ENCODE measurements around the gene FLAD1. TPM values are rescaled to one million over a fixed set of nuclear protein-coding genes. Genes with fewer than 3 reads are reported as not detected.

The FLAD1 gene
- total RNA-seq, 1 donor from 2014 or later = 28.7 TPM

DNA sequence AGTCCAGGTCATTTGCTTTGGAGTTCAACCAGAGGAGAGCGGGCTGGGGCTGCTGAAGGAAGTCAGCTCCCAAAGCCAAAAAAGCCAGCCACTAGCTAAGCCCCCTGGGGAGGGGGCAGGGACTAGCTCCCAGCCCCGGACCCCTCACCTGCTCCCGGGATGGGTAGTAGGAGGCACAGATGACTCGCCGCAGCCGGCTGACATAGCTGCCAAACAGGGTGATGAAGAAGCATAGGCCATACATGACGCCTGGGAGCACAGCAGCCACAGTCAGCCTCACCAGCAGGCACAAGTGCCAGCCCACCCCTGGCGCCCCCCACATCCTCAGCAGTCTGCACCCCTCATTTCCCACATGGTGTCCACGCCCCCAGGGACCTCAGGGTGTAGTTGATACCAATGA lies 43.0 kb downstream of the FLAD1 start:
- Mint-ChIP-seq H3K27me3 (ENCODE audit: low read depth) (no peaks in the 10 kb centered on the region), H3K36me3 (ENCODE audit: low read depth) (no peaks in the 10 kb centered on the region), H3K4me3 (ENCODE audit: unreplicated experiment) (no peak overlapping the region), H3K9me3 (ENCODE audit: low read depth) (no peaks in the 10 kb centered on the region), H3K27ac (ENCODE audit: unreplicated experiment) (no peak overlapping the region), H3K4me1 (ENCODE audit: low read depth) (peaks cover 4% of the 10 kb centered on the region)
- DNase-seq (ENCODE audit: low spot score) = no peak
- TF ChIP-seq, protein P1, sequence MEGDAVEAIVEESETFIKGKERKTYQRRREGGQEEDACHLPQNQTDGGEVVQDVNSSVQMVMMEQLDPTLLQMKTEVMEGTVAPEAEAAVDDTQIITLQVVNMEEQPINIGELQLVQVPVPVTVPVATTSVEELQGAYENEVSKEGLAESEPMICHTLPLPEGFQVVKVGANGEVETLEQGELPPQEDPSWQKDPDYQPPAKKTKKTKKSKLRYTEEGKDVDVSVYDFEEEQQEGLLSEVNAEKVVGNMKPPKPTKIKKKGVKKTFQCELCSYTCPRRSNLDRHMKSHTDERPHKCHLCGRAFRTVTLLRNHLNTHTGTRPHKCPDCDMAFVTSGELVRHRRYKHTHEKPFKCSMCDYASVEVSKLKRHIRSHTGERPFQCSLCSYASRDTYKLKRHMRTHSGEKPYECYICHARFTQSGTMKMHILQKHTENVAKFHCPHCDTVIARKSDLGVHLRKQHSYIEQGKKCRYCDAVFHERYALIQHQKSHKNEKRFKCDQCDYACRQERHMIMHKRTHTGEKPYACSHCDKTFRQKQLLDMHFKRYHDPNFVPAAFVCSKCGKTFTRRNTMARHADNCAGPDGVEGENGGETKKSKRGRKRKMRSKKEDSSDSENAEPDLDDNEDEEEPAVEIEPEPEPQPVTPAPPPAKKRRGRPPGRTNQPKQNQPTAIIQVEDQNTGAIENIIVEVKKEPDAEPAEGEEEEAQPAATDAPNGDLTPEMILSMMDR (IDR thresholded peaks at IDR 0.05) = no peak

GRCh38 chr1:155026588-155026987 lies 43.4 kb downstream of the FLAD1 start:
- no peaks in the 10 kb centered on the region for H3K36me3 Mint-ChIP-seq (ENCODE audit: low read depth)
- H3K9me3 Mint-ChIP-seq (ENCODE audit: low read depth) = no peaks in the 10 kb centered on the region
- peaks cover 4% of the 10 kb centered on the region for H3K4me1 Mint-ChIP-seq (ENCODE audit: low read depth)
- H3K27ac Mint-ChIP-seq (ENCODE audit: unreplicated experiment) = no peak overlapping the region
- no peak for DNase-seq (ENCODE audit: low spot score)
- no peak overlapping the region for H3K4me3 Mint-ChIP-seq (ENCODE audit: unreplicated experiment)
- TF ChIP-seq, protein P1 (IDR thresholded peaks at IDR 0.05) = no peak
- H3K27me3 Mint-ChIP-seq (ENCODE audit: low read depth) = no peaks in the 10 kb centered on the region

DNA sequence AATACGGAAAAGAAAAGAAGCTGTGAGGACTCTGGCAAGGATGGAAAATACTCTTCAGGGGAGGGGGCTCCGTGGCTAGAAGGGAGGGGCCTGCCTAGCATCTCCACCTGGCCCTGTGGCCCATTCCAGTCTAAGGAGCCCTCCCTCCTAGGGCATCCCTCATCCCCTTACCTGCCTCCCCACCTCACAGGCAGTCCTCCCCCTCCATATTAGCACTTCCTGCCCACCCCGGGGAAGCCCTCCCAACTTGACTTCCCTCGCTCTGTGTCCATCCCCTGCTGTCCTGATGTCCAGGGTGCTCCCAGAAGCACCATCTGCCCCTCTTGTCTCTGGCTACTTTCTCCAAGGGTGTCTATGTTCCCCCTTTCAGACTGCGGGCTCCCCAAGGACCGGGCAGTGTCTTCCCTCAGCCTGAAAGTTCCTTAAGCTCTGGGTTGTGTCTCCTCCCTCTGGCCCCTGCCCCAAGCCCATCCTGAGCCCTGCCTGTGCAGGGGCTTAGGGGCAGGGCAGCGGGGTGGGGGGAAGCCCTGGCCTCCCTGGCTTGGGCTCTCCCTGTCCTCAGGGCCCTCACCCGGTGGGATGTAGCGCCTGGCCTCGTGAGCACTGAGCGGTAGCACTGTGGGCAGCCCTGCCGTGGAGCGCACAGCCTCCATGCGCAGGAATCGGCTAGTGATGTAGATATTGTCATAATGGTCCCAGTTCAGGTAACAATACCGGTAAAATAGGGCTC lies 46.5 kb downstream of the FLAD1 start:
- Mint-ChIP-seq H3K4me3 (ENCODE audit: unreplicated experiment) (no peak overlapping the region), H3K27ac (ENCODE audit: unreplicated experiment) (no peak overlapping the region), H3K27me3 (ENCODE audit: low read depth) (no peaks in the 10 kb centered on the region), H3K36me3 (ENCODE audit: low read depth) (no peaks in the 10 kb centered on the region), H3K9me3 (ENCODE audit: low read depth) (no peaks in the 10 kb centered on the region), H3K4me1 (ENCODE audit: low read depth) (no peaks in the 10 kb centered on the region)
- TF ChIP-seq, protein P1 (IDR thresholded peaks at IDR 0.05) = no peak
- DNase-seq (ENCODE audit: low spot score) = no peak

GRCh38 chr1:155030243-155030795 lies 47.2 kb downstream of the FLAD1 start:
- Mint-ChIP-seq H3K27me3 (ENCODE audit: low read depth) (no peaks in the 10 kb centered on the region), H3K4me3 (ENCODE audit: unreplicated experiment) (no peak overlapping the region), H3K36me3 (ENCODE audit: low read depth) (no peaks in the 10 kb centered on the region), H3K4me1 (ENCODE audit: low read depth) (no peaks in the 10 kb centered on the region), H3K27ac (ENCODE audit: unreplicated experiment) (no peak overlapping the region), H3K9me3 (ENCODE audit: low read depth) (no peaks in the 10 kb centered on the region)
- TF ChIP-seq, protein P1 (IDR thresholded peaks at IDR 0.05) = no peak
- DNase-seq (ENCODE audit: low spot score) = no peak

GRCh38 chr1:155030899-155031298 lies 47.8 kb downstream of the FLAD1 start:
- TF ChIP-seq, protein P1 (IDR thresholded peaks at IDR 0.05) = no peak
- Mint-ChIP-seq H3K4me1 (ENCODE audit: low read depth) (no peaks in the 10 kb centered on the region), H3K4me3 (ENCODE audit: unreplicated experiment) (no peak overlapping the region), H3K9me3 (ENCODE audit: low read depth) (no peaks in the 10 kb centered on the region), H3K27me3 (ENCODE audit: low read depth) (no peaks in the 10 kb centered on the region), H3K27ac (ENCODE audit: unreplicated experiment) (no peak overlapping the region), H3K36me3 (ENCODE audit: low read depth) (no peaks in the 10 kb centered on the region)
- no peak for DNase-seq (ENCODE audit: low spot score)
